Measurements from ENCODE around the gene COX6B2. TPM values are rescaled to one million over a fixed set of nuclear protein-coding genes. Genes with fewer than 3 reads are reported as not detected.
A peak's percentile ranks its signal among the peaks of the same experiment; 100 is the strongest.

The COX6B2 gene
- total RNA-seq, 1 donor from 2014 or later: not detected

GRCh38 chr19:55384920-55385723, 30.6 kb upstream of the COX6B2 start:
- Histone ChIP-seq H3K4me3 (peak overlapping the region; percentile 85), H3K4me1 (peaks cover 59% of the 10 kb centered on the region), H3K9me3 (replicated peaks) (no peaks in the 10 kb centered on the region), H3K27ac (replicated peaks) (peak overlapping the region; percentile 95), H3K36me3 (peaks cover 32% of the 10 kb centered on the region), H3K27me3 (ENCODE audit: low read depth) (no peaks in the 10 kb centered on the region)
- TF ChIP-seq, protein P1, sequence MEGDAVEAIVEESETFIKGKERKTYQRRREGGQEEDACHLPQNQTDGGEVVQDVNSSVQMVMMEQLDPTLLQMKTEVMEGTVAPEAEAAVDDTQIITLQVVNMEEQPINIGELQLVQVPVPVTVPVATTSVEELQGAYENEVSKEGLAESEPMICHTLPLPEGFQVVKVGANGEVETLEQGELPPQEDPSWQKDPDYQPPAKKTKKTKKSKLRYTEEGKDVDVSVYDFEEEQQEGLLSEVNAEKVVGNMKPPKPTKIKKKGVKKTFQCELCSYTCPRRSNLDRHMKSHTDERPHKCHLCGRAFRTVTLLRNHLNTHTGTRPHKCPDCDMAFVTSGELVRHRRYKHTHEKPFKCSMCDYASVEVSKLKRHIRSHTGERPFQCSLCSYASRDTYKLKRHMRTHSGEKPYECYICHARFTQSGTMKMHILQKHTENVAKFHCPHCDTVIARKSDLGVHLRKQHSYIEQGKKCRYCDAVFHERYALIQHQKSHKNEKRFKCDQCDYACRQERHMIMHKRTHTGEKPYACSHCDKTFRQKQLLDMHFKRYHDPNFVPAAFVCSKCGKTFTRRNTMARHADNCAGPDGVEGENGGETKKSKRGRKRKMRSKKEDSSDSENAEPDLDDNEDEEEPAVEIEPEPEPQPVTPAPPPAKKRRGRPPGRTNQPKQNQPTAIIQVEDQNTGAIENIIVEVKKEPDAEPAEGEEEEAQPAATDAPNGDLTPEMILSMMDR (IDR thresholded peaks at IDR 0.05; ENCODE audit: borderline replicate concordance): no peak
- intact Hi-C loops (cut with micrococcal nuclease): no loop called here
- peak; percentile 97 for DNase-seq

DNA sequence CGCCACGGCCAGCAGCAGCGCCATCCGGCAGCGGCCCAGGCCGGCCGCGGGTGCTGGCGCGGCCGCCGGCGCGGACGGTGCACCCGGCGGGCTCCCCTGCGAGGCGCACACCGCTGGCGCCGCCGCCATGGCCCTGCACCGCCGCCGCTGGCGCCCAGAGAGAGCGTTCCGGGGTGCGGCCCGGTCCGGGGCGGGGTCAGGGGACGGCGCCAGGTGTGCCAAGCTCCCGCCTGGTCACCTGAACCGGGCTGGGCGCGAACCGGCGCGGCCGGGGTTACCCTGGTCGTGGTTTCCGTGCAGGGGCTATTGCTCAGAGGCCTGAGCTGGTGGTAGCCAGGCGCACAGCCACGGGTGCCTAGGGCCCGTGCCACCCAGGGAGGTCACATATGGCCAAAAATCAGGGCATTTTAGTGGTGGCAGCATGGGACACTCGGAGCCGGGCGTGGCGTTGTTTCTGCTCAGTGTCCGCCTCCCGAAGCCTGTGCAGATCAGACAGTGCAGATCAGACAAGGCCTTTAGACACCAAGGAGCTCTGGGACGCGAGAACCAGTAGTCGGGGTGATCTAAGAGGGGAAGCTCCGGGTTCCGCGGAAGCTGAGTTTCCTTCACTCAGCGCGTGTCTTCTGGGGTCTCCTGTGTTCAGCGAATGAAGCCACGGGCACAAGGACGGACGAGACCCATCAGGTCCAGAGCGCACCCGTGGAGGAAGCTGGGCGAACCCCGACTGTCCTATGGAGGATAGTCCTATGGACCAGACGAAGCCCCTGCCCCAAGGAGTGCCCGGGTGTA, 29.8 kb upstream of the COX6B2 start, which contains the start of gene TMEM238:
Gene TMEM238 (minus strand): TSS at position 162 of the 789 bp plus-strand sequence. CDS start 33 bp downstream, at position 129.
- H3K4me3 ChIP-seq: peak within 1 kb of the TSS; percentile 85
- H3K27me3 ChIP-seq (ENCODE audit: low read depth): no peaks in the 10 kb centered on the region
- peaks cover 24% of the 10 kb centered on the region for H3K36me3 ChIP-seq
- TF ChIP-seq, protein P1 (IDR thresholded peaks at IDR 0.05; ENCODE audit: borderline replicate concordance): no peak
- DNase-seq: peak; percentile 29
- H3K9me3 ChIP-seq (replicated peaks): no peaks in the 10 kb centered on the region
- peak within 1 kb of the TSS; percentile 95 for H3K27ac ChIP-seq (replicated peaks)
- intact Hi-C loops (cut with micrococcal nuclease): no loop called here
- peaks cover 53% of the 10 kb centered on the region for H3K4me1 ChIP-seq

DNA sequence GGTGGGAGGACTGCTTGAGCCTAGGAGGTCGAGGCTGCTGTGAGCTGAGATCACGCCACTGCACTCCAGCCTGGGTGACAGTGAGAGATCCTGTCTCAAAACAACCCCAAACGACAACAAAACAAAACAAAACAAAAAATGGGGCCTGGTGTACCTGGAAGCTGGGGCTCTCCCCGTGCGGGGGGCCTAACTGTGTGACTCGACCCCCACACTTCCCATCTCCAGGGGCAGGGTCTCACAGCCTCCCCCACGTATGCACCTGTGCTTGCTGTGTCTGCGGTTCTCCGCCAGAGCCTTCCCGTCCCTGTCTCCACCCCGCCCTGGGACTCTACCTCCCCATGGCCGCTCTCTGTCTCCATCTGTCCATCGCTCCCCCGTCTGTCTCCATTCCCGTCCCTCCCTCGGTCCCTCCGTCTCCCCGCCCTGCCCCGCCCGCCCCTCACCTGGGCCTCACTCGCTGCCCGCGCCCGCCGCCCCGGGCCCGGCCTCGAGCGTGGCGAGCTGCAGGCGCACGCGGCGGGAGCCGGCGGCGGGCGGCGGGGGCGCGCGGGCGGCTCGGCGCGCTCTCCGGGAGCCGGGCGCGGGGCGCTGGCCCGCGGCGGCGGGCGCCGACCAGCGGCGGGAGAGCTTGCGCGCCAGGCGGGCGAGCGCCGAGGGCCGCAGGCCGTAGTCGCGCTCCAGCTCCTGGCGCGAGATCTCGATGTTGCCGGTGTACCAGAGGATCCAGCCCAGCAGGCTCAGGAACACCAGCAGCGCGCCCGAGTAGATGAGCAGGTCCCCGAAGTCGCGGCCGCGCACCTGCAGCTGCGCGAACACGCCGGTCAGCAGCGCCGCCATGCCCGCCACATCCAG, 29.0 kb upstream of the COX6B2 start:
- TF ChIP-seq, protein P1 (IDR thresholded peaks at IDR 0.05; ENCODE audit: borderline replicate concordance): peak; percentile 45
- peak overlapping the region; percentile 95 for H3K27ac ChIP-seq (replicated peaks)
- H3K27me3 ChIP-seq (ENCODE audit: low read depth): no peaks in the 10 kb centered on the region
- intact Hi-C loops (cut with micrococcal nuclease): no loop called here
- H3K9me3 ChIP-seq (replicated peaks): no peaks in the 10 kb centered on the region
- peaks cover 45% of the 10 kb centered on the region for H3K4me1 ChIP-seq
- DNase-seq: peak; percentile 46
- H3K36me3 ChIP-seq: peaks cover 16% of the 10 kb centered on the region
- peak overlapping the region; percentile 85 for H3K4me3 ChIP-seq

GRCh38 chr19:55382522-55383054, 28.1 kb upstream of the COX6B2 start:
- H3K4me1 ChIP-seq: peaks cover 40% of the 10 kb centered on the region
- peaks cover 7% of the 10 kb centered on the region for H3K36me3 ChIP-seq
- intact Hi-C loops (cut with micrococcal nuclease): no loop called here
- H3K27me3 ChIP-seq (ENCODE audit: low read depth): peaks cover 4% of the 10 kb centered on the region
- no peak for DNase-seq
- H3K9me3 ChIP-seq (replicated peaks): no peaks in the 10 kb centered on the region
- peak overlapping the region; percentile 85 for H3K4me3 ChIP-seq
- TF ChIP-seq, protein P1 (IDR thresholded peaks at IDR 0.05; ENCODE audit: borderline replicate concordance): no peak
- H3K27ac ChIP-seq (replicated peaks): no peak overlapping the region

DNA sequence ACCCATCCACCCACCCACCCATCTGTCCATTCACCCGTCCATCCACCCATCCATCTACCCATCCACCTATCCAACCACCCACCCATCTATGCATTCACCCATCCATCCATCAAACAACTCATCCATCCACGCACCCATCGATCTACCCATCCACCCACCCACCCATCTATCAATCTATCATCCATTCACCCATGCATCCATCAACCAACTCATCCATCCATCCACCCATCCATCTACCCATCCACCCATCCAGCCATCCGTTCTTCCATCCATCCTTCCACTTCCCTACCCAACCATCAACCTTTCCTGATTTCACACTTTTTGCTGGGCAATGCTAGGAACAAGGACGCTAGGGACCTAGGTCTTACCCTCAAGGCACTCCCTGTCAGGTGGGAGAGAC, 27.5 kb upstream of the COX6B2 start:
- TF ChIP-seq, protein P1 (IDR thresholded peaks at IDR 0.05; ENCODE audit: borderline replicate concordance): no peak
- Histone ChIP-seq H3K36me3 (peaks cover 1% of the 10 kb centered on the region), H3K27ac (replicated peaks) (no peak overlapping the region), H3K9me3 (replicated peaks) (no peaks in the 10 kb centered on the region), H3K27me3 (ENCODE audit: low read depth) (peaks cover 9% of the 10 kb centered on the region), H3K4me3 (no peak overlapping the region), H3K4me1 (peaks cover 37% of the 10 kb centered on the region)
- DNase-seq: no peak
- intact Hi-C loops (cut with micrococcal nuclease): no loop called here

Data from left ventricle myocardium inferior (tissue), 1 donor.